GM12891 (cell line): ENCODE measurements around the gene IDH3G.

Experiments
- POLR2A ChIP-seq: IDR thresholded peaks from 2 replicates; pipeline ENCODE4 v1.6.1; 2011; ENCODE audit warnings: low read depth, low read length, control low read depth
- POLR2AphosphoS5 ChIP-seq: IDR thresholded peaks from 2 replicates; pipeline ENCODE4 v1.6.1; 2011; ENCODE audit warnings: low read depth, low read length, control low read depth
- POU2F2 ChIP-seq: IDR thresholded peaks from 2 replicates; pipeline ENCODE4 v1.6.1; 2011; ENCODE audit warnings: low read depth, mild to moderate bottlenecking, control low read depth, low read length, moderate library complexity
- SPI1 ChIP-seq: IDR thresholded peaks from 2 replicates; pipeline ENCODE4 v1.6.1; 2011; ENCODE audit warnings: low read depth, low read length, control low read depth
- TAF1 ChIP-seq: IDR thresholded peaks from 2 replicates; pipeline ENCODE4 v1.6.1; 2011; ENCODE audit warnings: low read depth, low read length, control low read depth

DNA sequence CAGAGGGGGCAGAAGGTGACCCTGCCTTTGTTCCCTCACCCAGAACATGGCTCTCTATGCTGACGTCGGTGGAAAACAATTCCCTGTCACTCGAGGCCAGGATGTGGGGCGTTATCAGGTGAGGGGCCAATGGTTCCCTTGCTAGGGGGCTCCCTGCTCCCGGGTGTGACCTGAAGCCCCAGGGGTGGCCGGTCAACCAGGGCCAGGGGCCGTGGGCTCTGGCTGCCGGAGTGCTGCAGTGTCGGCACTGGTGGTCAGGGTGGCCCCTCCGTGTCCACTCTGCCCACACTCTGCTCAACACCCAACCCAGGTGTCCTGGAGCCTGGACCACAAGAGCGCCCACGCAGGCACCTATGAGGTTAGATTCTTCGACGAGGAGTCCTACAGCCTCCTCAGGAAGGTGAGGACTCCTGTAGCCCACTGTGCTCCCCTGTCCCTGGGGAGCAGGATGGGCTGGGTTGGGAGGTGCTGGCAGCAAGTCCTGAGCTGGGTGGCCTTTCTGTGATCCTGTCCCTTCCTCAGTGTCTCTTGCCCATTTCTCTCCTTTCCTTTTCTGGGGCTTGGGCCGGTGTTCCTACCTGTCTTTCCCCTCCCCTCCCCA is 3.3 kb upstream of the IDH3G start:
- TF ChIP-seq POLR2AphosphoS5, result no peak
- no peak for TF ChIP-seq POLR2A
- TF ChIP-seq SPI1, result no peak
- no peak for TF ChIP-seq POU2F2
- TF ChIP-seq TAF1, result no peak
